ENCODE data around the gene CCNL1. TPM values are rescaled to one million over a fixed set of nuclear protein-coding genes. Genes with fewer than 3 reads are reported as not detected.

The CCNL1 gene
- total RNA-seq, 1 donor from 2014 or later: 116 TPM

DNA sequence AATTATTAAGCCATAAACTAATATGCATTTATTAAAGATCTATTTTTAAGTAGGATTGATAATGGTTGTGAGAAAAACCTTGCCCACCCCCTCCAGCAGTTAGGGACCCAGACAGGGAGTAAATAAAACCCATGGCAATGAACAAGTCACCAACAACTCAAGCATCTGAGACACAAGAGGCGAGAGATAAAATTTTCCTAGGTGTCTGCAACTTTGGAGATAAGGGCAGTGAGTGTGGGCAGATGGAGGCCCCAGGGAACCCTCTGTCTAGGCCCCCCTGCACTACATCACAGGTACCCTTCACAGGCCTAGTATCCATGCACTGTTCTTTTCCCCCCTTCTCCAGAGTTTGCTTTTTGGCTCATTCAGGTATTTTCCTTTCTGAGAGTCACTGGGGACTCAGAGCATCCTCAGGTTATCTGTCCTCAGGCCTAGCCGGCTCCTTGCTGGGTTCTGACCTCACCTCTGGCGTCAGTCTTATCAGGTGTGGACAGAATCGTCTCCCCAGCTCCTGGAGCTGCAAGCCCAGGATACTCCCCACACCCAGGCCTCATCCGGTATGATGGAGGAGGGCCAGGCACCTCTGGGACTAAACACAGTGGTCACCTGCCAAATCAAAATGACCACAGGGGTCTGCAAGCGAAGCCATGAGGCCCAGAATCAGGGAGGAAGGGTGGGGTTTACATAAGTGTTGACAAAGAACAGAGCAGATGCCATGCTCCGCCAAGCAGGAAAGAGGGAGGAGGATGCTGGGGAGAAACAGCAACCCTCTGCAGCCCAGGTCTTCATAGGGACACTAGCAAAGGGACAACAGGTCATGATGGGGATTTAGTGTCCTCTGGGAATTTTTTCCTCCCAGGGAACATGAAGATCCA is 50.4 kb downstream of the CCNL1 start:
- TF ChIP-seq, protein P1, sequence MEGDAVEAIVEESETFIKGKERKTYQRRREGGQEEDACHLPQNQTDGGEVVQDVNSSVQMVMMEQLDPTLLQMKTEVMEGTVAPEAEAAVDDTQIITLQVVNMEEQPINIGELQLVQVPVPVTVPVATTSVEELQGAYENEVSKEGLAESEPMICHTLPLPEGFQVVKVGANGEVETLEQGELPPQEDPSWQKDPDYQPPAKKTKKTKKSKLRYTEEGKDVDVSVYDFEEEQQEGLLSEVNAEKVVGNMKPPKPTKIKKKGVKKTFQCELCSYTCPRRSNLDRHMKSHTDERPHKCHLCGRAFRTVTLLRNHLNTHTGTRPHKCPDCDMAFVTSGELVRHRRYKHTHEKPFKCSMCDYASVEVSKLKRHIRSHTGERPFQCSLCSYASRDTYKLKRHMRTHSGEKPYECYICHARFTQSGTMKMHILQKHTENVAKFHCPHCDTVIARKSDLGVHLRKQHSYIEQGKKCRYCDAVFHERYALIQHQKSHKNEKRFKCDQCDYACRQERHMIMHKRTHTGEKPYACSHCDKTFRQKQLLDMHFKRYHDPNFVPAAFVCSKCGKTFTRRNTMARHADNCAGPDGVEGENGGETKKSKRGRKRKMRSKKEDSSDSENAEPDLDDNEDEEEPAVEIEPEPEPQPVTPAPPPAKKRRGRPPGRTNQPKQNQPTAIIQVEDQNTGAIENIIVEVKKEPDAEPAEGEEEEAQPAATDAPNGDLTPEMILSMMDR (IDR thresholded peaks at IDR 0.05): no peak
- peaks cover 6% of the 10 kb centered on the region for H3K4me1 Mint-ChIP-seq (ENCODE audit: unreplicated experiment)
- H3K36me3 Mint-ChIP-seq (ENCODE audit: unreplicated experiment): no peaks in the 10 kb centered on the region
- no peak overlapping the region for H3K4me3 Mint-ChIP-seq (ENCODE audit: unreplicated experiment)
- H3K27me3 Mint-ChIP-seq (ENCODE audit: unreplicated experiment): no peaks in the 10 kb centered on the region
- no peak for DNase-seq (ENCODE audit: extremely low spot score, unreplicated experiment)
- no peak overlapping the region for H3K27ac Mint-ChIP-seq (ENCODE audit: unreplicated experiment)
- H3K9me3 Mint-ChIP-seq (ENCODE audit: unreplicated experiment): no peaks in the 10 kb centered on the region

- H3K4me3 Mint-ChIP-seq (ENCODE audit: unreplicated experiment): no peak overlapping the region
- no peaks in the 10 kb centered on the region for H3K9me3 Mint-ChIP-seq (ENCODE audit: unreplicated experiment)
- H3K36me3 Mint-ChIP-seq (ENCODE audit: unreplicated experiment): no peaks in the 10 kb centered on the region
- peaks cover 6% of the 10 kb centered on the region for H3K4me1 Mint-ChIP-seq (ENCODE audit: unreplicated experiment)
- DNase-seq (ENCODE audit: extremely low spot score, unreplicated experiment): no peak
- H3K27ac Mint-ChIP-seq (ENCODE audit: unreplicated experiment): no peak overlapping the region
- H3K27me3 Mint-ChIP-seq (ENCODE audit: unreplicated experiment): no peaks in the 10 kb centered on the region
- TF ChIP-seq, protein P1 (IDR thresholded peaks at IDR 0.05): no peak
These were observed 52.3 kb downstream of the CCNL1 start for GRCh38 chr3:157107644-157108133.

DNA sequence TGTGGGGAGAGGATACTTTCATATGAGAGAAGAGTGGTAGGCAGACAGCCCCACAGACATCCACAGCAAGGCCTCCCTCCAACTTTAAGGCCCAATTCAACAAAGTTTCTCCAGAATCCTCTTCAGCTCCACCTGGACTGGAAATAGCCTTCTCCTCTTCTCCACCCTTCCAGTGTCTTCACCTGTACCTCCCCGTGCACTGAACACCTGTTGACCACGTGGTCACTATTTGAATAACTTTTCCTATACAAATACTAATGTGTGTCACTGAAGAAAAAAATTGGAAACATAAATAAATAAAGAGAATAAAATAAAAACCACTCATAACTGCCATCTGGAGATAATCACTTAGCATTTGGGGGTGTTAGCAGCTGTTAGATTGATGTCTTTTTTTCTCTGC is 52.9 kb downstream of the CCNL1 start:
- TF ChIP-seq, protein P1 (IDR thresholded peaks at IDR 0.05): no peak
- Mint-ChIP-seq H3K36me3 (ENCODE audit: unreplicated experiment) (no peaks in the 10 kb centered on the region), H3K4me3 (ENCODE audit: unreplicated experiment) (no peak overlapping the region), H3K4me1 (ENCODE audit: unreplicated experiment) (peaks cover 6% of the 10 kb centered on the region), H3K27ac (ENCODE audit: unreplicated experiment) (no peak overlapping the region), H3K9me3 (ENCODE audit: unreplicated experiment) (no peaks in the 10 kb centered on the region), H3K27me3 (ENCODE audit: unreplicated experiment) (no peaks in the 10 kb centered on the region)
- no peak for DNase-seq (ENCODE audit: extremely low spot score, unreplicated experiment)

- no peaks in the 10 kb centered on the region for H3K36me3 Mint-ChIP-seq (ENCODE audit: unreplicated experiment)
- TF ChIP-seq, protein P1 (IDR thresholded peaks at IDR 0.05): no peak
- no peak overlapping the region for H3K27ac Mint-ChIP-seq (ENCODE audit: unreplicated experiment)
- H3K4me1 Mint-ChIP-seq (ENCODE audit: unreplicated experiment): no peaks in the 10 kb centered on the region
- no peak overlapping the region for H3K4me3 Mint-ChIP-seq (ENCODE audit: unreplicated experiment)
- H3K9me3 Mint-ChIP-seq (ENCODE audit: unreplicated experiment): no peaks in the 10 kb centered on the region
- no peaks in the 10 kb centered on the region for H3K27me3 Mint-ChIP-seq (ENCODE audit: unreplicated experiment)
- peak; percentile 51 for DNase-seq (ENCODE audit: extremely low spot score, unreplicated experiment)
These were observed 54.9 kb downstream of the CCNL1 start for GRCh38 chr3:157104928-157105652.

DNA sequence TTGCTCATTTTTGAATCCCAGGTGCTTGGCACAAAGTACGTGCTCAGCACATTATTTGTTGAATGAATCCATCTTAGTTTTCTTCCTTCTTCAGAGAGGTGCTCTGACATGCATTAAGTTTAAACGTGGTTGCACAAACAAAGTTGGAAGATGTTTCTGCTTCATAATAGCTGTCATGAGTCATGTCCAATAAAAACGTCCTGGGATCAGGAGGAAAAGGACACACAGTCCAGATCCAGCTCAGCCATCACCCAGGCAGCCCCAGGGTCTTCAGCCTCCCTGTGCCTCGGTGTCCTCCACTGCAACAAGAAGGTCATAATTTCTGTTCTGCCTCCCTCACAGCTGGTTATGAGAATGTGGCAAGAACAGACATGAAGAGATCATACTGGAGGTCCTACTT is 55.4 kb downstream of the CCNL1 start:
- DNase-seq (ENCODE audit: extremely low spot score, unreplicated experiment): no peak
- TF ChIP-seq, protein P1 (IDR thresholded peaks at IDR 0.05): no peak
- Mint-ChIP-seq H3K36me3 (ENCODE audit: unreplicated experiment) (no peaks in the 10 kb centered on the region), H3K27ac (ENCODE audit: unreplicated experiment) (no peak overlapping the region), H3K4me1 (ENCODE audit: unreplicated experiment) (no peaks in the 10 kb centered on the region), H3K27me3 (ENCODE audit: unreplicated experiment) (no peaks in the 10 kb centered on the region), H3K4me3 (ENCODE audit: unreplicated experiment) (no peak overlapping the region), H3K9me3 (ENCODE audit: unreplicated experiment) (no peaks in the 10 kb centered on the region)
